HG02623 (cell line): ENCODE measurements around the gene CHTF8.
"Not testable (repeated sequence)": the region's sequence is repeated elsewhere in the genome, so short reads cannot be mapped to it uniquely, and the experiment has no call there.

ENCODE experiments used
- ATAC-seq: cut with Tn5 transposase; IDR thresholded peaks from one replicate; pipeline ENCODE4 v1.9.1; 2021; ENCODE audit warnings: moderate library complexity; ENCODE audit not compliant: unreplicated experiment

CHTF8 gene

GRCh38 chr16:69139464-69139863, 7.1 kb upstream of the CHTF8 start:
- ATAC-seq = not testable (repeated sequence)

GRCh38 chr16:69138608-69139007, 6.2 kb upstream of the CHTF8 start:
- no peak for ATAC-seq

- ATAC-seq = no peak
Measured at GRCh38 chr16:69133373-69133954, 1.1 kb upstream of the CHTF8 start.

- peak; percentile 42 for ATAC-seq
Measured at GRCh38 chr16:69131839-69132423, 457 bp downstream of the CHTF8 start.

- no peak for ATAC-seq
Measured at GRCh38 chr16:69131167-69131838, 1.1 kb downstream of the CHTF8 start.

GRCh38 chr16:69130461-69130860, 1.9 kb downstream of the CHTF8 start:
- ATAC-seq = no peak

GRCh38 chr16:69127966-69128510, 4.3 kb downstream of the CHTF8 start:
- ATAC-seq = no peak

GRCh38 chr16:69126801-69127200, 5.6 kb downstream of the CHTF8 start:
- ATAC-seq = not testable (repeated sequence)

GRCh38 chr16:69126221-69126620, 6.2 kb downstream of the CHTF8 start:
- ATAC-seq = no peak

GRCh38 chr16:69124961-69125360, 7.4 kb downstream of the CHTF8 start:
- ATAC-seq = not testable (repeated sequence)

- ATAC-seq = not testable (repeated sequence)
Measured at GRCh38 chr16:69124406-69124805, 8.0 kb downstream of the CHTF8 start.

GRCh38 chr16:69123910-69124309, 8.5 kb downstream of the CHTF8 start:
- ATAC-seq = no peak

GRCh38 chr16:69120096-69120664, 12.2 kb downstream of the CHTF8 start:
- no peak for ATAC-seq

- ATAC-seq = no peak
Measured at GRCh38 chr16:69119536-69119935, 12.9 kb downstream of the CHTF8 start.

GRCh38 chr16:69118994-69119393, 13.4 kb downstream of the CHTF8 start:
- no peak for ATAC-seq

- ATAC-seq = no peak
Measured at GRCh38 chr16:69118468-69118867, 13.9 kb downstream of the CHTF8 start.

- no peak for ATAC-seq
Measured at GRCh38 chr16:69116906-69117305, 15.5 kb downstream of the CHTF8 start.

- ATAC-seq = no peak
Measured at GRCh38 chr16:69116256-69116875, 16.0 kb downstream of the CHTF8 start.

GRCh38 chr16:69115837-69116236, 16.6 kb downstream of the CHTF8 start:
- no peak for ATAC-seq

GRCh38 chr16:69115361-69115760, 17.0 kb downstream of the CHTF8 start:
- ATAC-seq = no peak

- no peak for ATAC-seq
Measured at GRCh38 chr16:69114976-69115355, 17.4 kb downstream of the CHTF8 start.
